H9 (cell line): ENCODE data around the gene ACSF3. TPM values are rescaled to one million over a fixed set of nuclear protein-coding genes. Genes with fewer than 3 reads are reported as not detected.

Experiments
- DNase-seq: peaks from one replicate; pipeline ENCODE4 v3.0.0-alpha.2; 2017
- H2AFZ ChIP-seq: one replicate; pipeline ENCODE4 v1.6.1; 2013; ENCODE audit warnings: mild to moderate bottlenecking, low read length, control low read depth, moderate library complexity
- H2AK5ac ChIP-seq: 2 replicates; pipeline ENCODE4 v1.6.1; 2013; ENCODE audit warnings: low read length, control low read depth, mixed read lengths; ENCODE audit not compliant: insufficient read length
- H2BK120ac ChIP-seq: one replicate; pipeline ENCODE4 v1.6.1; 2013; ENCODE audit warnings: low read depth, mild to moderate bottlenecking, low read length, control low read depth, inconsistent platforms; ENCODE audit not compliant: poor library complexity, severe bottlenecking
- H2BK12ac ChIP-seq: 2 replicates; pipeline ENCODE4 v1.6.1; 2013; ENCODE audit warnings: low read length, control low read depth, mixed read lengths, low read depth; ENCODE audit not compliant: insufficient read length
- H2BK15ac ChIP-seq: 2 replicates; pipeline ENCODE4 v1.6.1; 2013; ENCODE audit warnings: low read depth, low read length, control low read depth
- H2BK20ac ChIP-seq: one replicate; pipeline ENCODE4 v1.6.1; 2013; ENCODE audit warnings: low read depth, mild to moderate bottlenecking, low read length, control low read depth, inconsistent platforms; ENCODE audit not compliant: poor library complexity, severe bottlenecking
- H2BK5ac ChIP-seq: 2 replicates; pipeline ENCODE4 v1.6.1; 2013; ENCODE audit warnings: low read length, control low read depth, mixed read lengths; ENCODE audit not compliant: insufficient read length
- H3K14ac ChIP-seq: 2 replicates; pipeline ENCODE4 v1.6.1; 2013; ENCODE audit warnings: low read length, control low read depth; ENCODE audit not compliant: insufficient read depth
- H3K18ac ChIP-seq: 2 replicates; pipeline ENCODE4 v1.6.1; 2013; ENCODE audit warnings: low read depth, mild to moderate bottlenecking, mixed read lengths, low read length, control low read depth; ENCODE audit not compliant: insufficient read length
- H3K23ac ChIP-seq: 2 replicates; pipeline ENCODE4 v1.6.1; 2013; ENCODE audit warnings: low read length, control low read depth, mixed read lengths, low read depth; ENCODE audit not compliant: insufficient read length
- H3K23me2 ChIP-seq: 2 replicates; pipeline ENCODE4 v1.6.1; 2013; ENCODE audit warnings: low read depth, mild to moderate bottlenecking, mixed read lengths, low read length, control low read depth; ENCODE audit not compliant: insufficient read length, poor library complexity, severe bottlenecking
- H3K27ac ChIP-seq: 2 replicates; pipeline ENCODE4 v1.5.1; 2013; ENCODE audit warnings: low read length, control low read depth, mixed read lengths, low read depth; ENCODE audit not compliant: insufficient read length
- H3K27me3 ChIP-seq: 2 replicates; pipeline ENCODE4 v1.6.1; 2013; ENCODE audit warnings: low read length, control low read depth, inconsistent platforms; ENCODE audit not compliant: insufficient read depth
- H3K4ac ChIP-seq: 2 replicates; pipeline ENCODE4 v1.6.1; 2013; ENCODE audit warnings: low read depth, mild to moderate bottlenecking, control low read depth, inconsistent platforms, low read length, moderate library complexity
- H3K4me1 ChIP-seq: 2 replicates; pipeline ENCODE4 v1.6.1; 2013; ENCODE audit warnings: low read length, control low read depth, inconsistent platforms; ENCODE audit not compliant: insufficient read depth
- H3K4me2 ChIP-seq: 2 replicates; pipeline ENCODE4 v1.6.1; 2013; ENCODE audit warnings: low read length, control low read depth, mixed read lengths; ENCODE audit not compliant: insufficient read length, insufficient read depth
- H3K56ac ChIP-seq: 2 replicates; pipeline ENCODE4 v1.6.1; 2013; ENCODE audit warnings: low read depth, mild to moderate bottlenecking, mixed read lengths, low read length, control low read depth; ENCODE audit not compliant: insufficient read length
- H3K79me1 ChIP-seq: 2 replicates; pipeline ENCODE4 v1.6.1; 2013; ENCODE audit warnings: low read depth, mild to moderate bottlenecking, moderate library complexity, low read length, control low read depth, inconsistent platforms; ENCODE audit not compliant: insufficient read depth, poor library complexity, severe bottlenecking
- H3K79me2 ChIP-seq: 2 replicates; pipeline ENCODE4 v1.6.1; 2013; ENCODE audit warnings: low read length, control low read depth, inconsistent platforms; ENCODE audit not compliant: insufficient read depth
- H3K9ac ChIP-seq: 2 replicates; pipeline ENCODE4 v1.6.1; 2013; ENCODE audit warnings: low read length, control low read depth, mixed read lengths; ENCODE audit not compliant: insufficient read length; ENCODE audit errors: extremely low read depth
- H3K9me3 ChIP-seq: one replicate; pipeline ENCODE4 v1.6.1; 2013; ENCODE audit warnings: low read depth, low read length, inconsistent platforms; ENCODE audit not compliant: control insufficient read depth
- H3T11ph ChIP-seq: one replicate; pipeline ENCODE4 v1.6.1; 2013; ENCODE audit warnings: mild to moderate bottlenecking, low read length, control low read depth, inconsistent platforms
- H4K20me1 ChIP-seq: one replicate; pipeline ENCODE4 v1.6.1; 2013; ENCODE audit not compliant: control insufficient read depth, insufficient read length, insufficient read depth
- H4K5ac ChIP-seq: 2 replicates; pipeline ENCODE4 v1.6.1; 2013; ENCODE audit warnings: low read depth, mild to moderate bottlenecking, mixed read lengths, low read length, control low read depth; ENCODE audit not compliant: insufficient read length
- H4K8ac ChIP-seq: replicated peaks from 2 replicates; pipeline ENCODE4 v1.6.1; 2013; ENCODE audit warnings: low read length, control low read depth, mixed read lengths, low read depth; ENCODE audit not compliant: insufficient read length
- H4K91ac ChIP-seq: 2 replicates; pipeline ENCODE4 v1.6.1; 2013; ENCODE audit warnings: low read depth, mild to moderate bottlenecking, moderate library complexity, mixed read lengths, low read length, control low read depth; ENCODE audit not compliant: insufficient read length
- H3K27ac Mint-ChIP-seq, 3 experiments: 2 replicates in 2 of 3; 3 replicates in 1 of 3; pipeline ENCODE4 v1.8.0; 2020 to 2021; ENCODE audit warnings: mixed read lengths in 3 of 3, mild to moderate bottlenecking in 1 of 3, moderate library complexity in 1 of 3
- H3K27me3 Mint-ChIP-seq: 2 replicates; pipeline ENCODE4 v1.8.0; 2021; ENCODE audit warnings: low read depth, mild to moderate bottlenecking, moderate library complexity, mixed read lengths
- H3K36me3 Mint-ChIP-seq, 3 experiments: 2 replicates in 2 of 3; 3 replicates in 1 of 3; pipeline ENCODE4 v1.8.0; 2020 to 2021; ENCODE audit warnings: low read depth in 3 of 3, mixed read lengths in 3 of 3; ENCODE audit not compliant: insufficient read depth in 1 of 3
- H3K4me1 Mint-ChIP-seq, 2 experiments: 2 replicates each; pipeline ENCODE4 v1.8.0; 2020; ENCODE audit warnings: mixed read lengths in 2 of 2
- H3K4me3 Mint-ChIP-seq, 2 experiments: 2 replicates in 1 of 2; 3 replicates in 1 of 2; pipeline ENCODE4 v1.8.0; 2020 to 2021; ENCODE audit warnings: mild to moderate bottlenecking in 2 of 2, mixed read lengths in 2 of 2, moderate library complexity in 1 of 2
- H3K9me3 Mint-ChIP-seq, 2 experiments: 2 replicates in 1 of 2; 3 replicates in 1 of 2; pipeline ENCODE4 v1.8.0; 2020; ENCODE audit warnings: mild to moderate bottlenecking in 2 of 2, mixed read lengths in 2 of 2, moderate library complexity in 1 of 2
- WGBS: extraction: QIAGEN DNeasy Blood & Tissue Kit; methylation state at CpG from one replicate; pipeline ENCODE4 v1.1.7; 2013; ENCODE audit warnings: missing lambda C conversion rate, low lambda C conversion rate, mixed read lengths; ENCODE audit not compliant: insufficient read length; ENCODE audit errors: extremely low coverage; 5-methylcytosine and 5-hydroxymethylcytosine counted together
- total RNA-seq: library from RNA; stranded (reverse); gene quantifications from 2 replicates; pipeline ENCODE4 v1.2.1, GENCODE V29; 2021
- TF ChIP-seq, protein P1 (sequence below): fragments of 200-600 bp; sonication (generic); conservative IDR thresholded peaks from 3 replicates; pipeline ENCODE4 v1.8.0; 2021; ENCODE audit warnings: antibody characterized with exemption, mild to moderate bottlenecking

ACSF3 gene
- total RNA-seq, 1 experiment from 2014 or later = 31.3 TPM

- Histone ChIP-seq H4K8ac (no peak overlapping the region), H3K14ac (no peak overlapping the region), H2AK5ac (no peak overlapping the region), H2BK5ac (no peak overlapping the region), H2AFZ (no peak overlapping the region), H3K4ac (no peak overlapping the region), H4K91ac (no peak overlapping the region), H3K9me3 (no peaks in the 10 kb centered on the region), H3K27me3 (no peaks in the 10 kb centered on the region), H3T11ph (no peak overlapping the region), H2BK120ac (no peak overlapping the region), H3K79me1 (no peaks in the 10 kb centered on the region), H3K4me1 (no peaks in the 10 kb centered on the region), H4K20me1 (peaks cover 2% of the 10 kb centered on the region), H2BK20ac (no peak overlapping the region), H3K23me2 (no peaks in the 10 kb centered on the region), H3K4me2 (no peak overlapping the region), H3K27ac (no peak overlapping the region), H2BK15ac (no peak overlapping the region), H2BK12ac (no peak overlapping the region), H3K9ac (no peak overlapping the region), H3K79me2 (no peaks in the 10 kb centered on the region), H4K5ac (no peak overlapping the region), H3K56ac (no peak overlapping the region), H3K18ac (no peak overlapping the region), H3K23ac (no peak overlapping the region)
- peaks cover 11% of the 10 kb centered on the region in 2 experiments for H3K4me1 Mint-ChIP-seq
- peaks cover 13 to 67% (median 58%) of the 10 kb centered on the region in 3 experiments for H3K36me3 Mint-ChIP-seq
- H3K4me3 Mint-ChIP-seq = no peak overlapping the region
- no peak for DNase-seq
- H3K9me3 Mint-ChIP-seq = no peaks in the 10 kb centered on the region
- TF ChIP-seq, protein P1, sequence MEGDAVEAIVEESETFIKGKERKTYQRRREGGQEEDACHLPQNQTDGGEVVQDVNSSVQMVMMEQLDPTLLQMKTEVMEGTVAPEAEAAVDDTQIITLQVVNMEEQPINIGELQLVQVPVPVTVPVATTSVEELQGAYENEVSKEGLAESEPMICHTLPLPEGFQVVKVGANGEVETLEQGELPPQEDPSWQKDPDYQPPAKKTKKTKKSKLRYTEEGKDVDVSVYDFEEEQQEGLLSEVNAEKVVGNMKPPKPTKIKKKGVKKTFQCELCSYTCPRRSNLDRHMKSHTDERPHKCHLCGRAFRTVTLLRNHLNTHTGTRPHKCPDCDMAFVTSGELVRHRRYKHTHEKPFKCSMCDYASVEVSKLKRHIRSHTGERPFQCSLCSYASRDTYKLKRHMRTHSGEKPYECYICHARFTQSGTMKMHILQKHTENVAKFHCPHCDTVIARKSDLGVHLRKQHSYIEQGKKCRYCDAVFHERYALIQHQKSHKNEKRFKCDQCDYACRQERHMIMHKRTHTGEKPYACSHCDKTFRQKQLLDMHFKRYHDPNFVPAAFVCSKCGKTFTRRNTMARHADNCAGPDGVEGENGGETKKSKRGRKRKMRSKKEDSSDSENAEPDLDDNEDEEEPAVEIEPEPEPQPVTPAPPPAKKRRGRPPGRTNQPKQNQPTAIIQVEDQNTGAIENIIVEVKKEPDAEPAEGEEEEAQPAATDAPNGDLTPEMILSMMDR = no peak
- H3K27me3 Mint-ChIP-seq = no peaks in the 10 kb centered on the region
- H3K27ac Mint-ChIP-seq = no peak overlapping the region
- WGBS = no CpG with 5 or more reads among the region's 27 CpGs
Observed at GRCh38 chr16:89102481-89103073, 8.9 kb downstream of the ACSF3 start.
